PC-3 (cell line): ENCODE data around the gene NEO1. TPM values are rescaled to one million over a fixed set of nuclear protein-coding genes. Genes with fewer than 3 reads are reported as not detected.

Source experiments
- ATAC-seq: fragments of 200-7000 bp; cut with Tn5 transposase; 2 replicates; pipeline ENCODE4 v1.9.1; 2020; ENCODE audit warnings: mild to moderate bottlenecking, moderate library complexity
- BruUV-seq: library from RNA; stranded (reverse); fragments of 400-500 nt; replicated peaks from 2 replicates; lab custom pipeline; 2021; lab: Mats Ljungman, UMichigan
- CTCF ChIA-PET: fragments of 300-600 bp; sonication (Branson Sonifier 250); formaldehyde crosslinking; loops from one replicate; lab custom pipeline; 2022; ENCODE audit warnings: antibody characterized with exemption; lab: Charles Lee
- POLR2A ChIA-PET: fragments of 300-600 bp; sonication (Branson Sonifier 250); formaldehyde crosslinking; loops from one replicate; lab custom pipeline; 2022; ENCODE audit warnings: antibody characterized with exemption; ENCODE audit not compliant: unreplicated experiment; lab: Charles Lee
- DNase-seq: peaks from one replicate; pipeline ENCODE4 v3.0.0-alpha.2; 2015
- H2AFZ ChIP-seq: fragments of 300-600 bp; sonication (generic); 2 replicates; pipeline ENCODE4 v1.6.0; 2016; ENCODE audit warnings: antibody characterized with exemption, low read length
- H3F3A ChIP-seq: fragments of 300-600 bp; sonication (generic); one replicate; pipeline ENCODE4 v1.6.0; 2017; ENCODE audit warnings: antibody characterized with exemption, low read length, control low read depth, mild to moderate bottlenecking; ENCODE audit not compliant: unreplicated experiment
- H3K27ac ChIP-seq: fragments of 300-600 bp; sonication (generic); 2 replicates; pipeline ENCODE4 v1.5.1; 2016; ENCODE audit warnings: mild to moderate bottlenecking, low read length
- H3K27me3 ChIP-seq: fragments of 300-600 bp; sonication (generic); 2 replicates; pipeline ENCODE4 v1.6.1; 2016; ENCODE audit warnings: low read length, mixed read lengths
- H3K36me3 ChIP-seq: fragments of 300-600 bp; sonication (generic); 2 replicates; pipeline ENCODE4 v1.6.1; 2016; ENCODE audit warnings: low read depth, mixed run types, low read length, mixed read lengths
- H3K4me1 ChIP-seq: fragments of 300-600 bp; sonication (generic); 2 replicates; pipeline ENCODE4 v1.5.1; 2016; ENCODE audit warnings: low read length; ENCODE audit not compliant: insufficient read depth
- H3K4me2 ChIP-seq: fragments of 300-600 bp; sonication (generic); 2 replicates; pipeline ENCODE4 v1.6.0; 2016; ENCODE audit warnings: low read length
- H3K4me3 ChIP-seq: fragments of 300-600 bp; sonication (generic); 2 replicates; pipeline ENCODE4 v1.5.1; 2016; ENCODE audit warnings: mild to moderate bottlenecking, low read length, mixed read lengths
- H3K79me2 ChIP-seq: fragments of 300-600 bp; sonication (generic); 2 replicates; pipeline ENCODE4 v1.6.1; 2017; ENCODE audit warnings: low read length, mixed read lengths
- H3K9ac ChIP-seq: fragments of 300-600 bp; sonication (generic); 2 replicates; pipeline ENCODE4 v1.6.0; 2016; ENCODE audit warnings: mild to moderate bottlenecking, low read length
- H3K9me2 ChIP-seq: fragments of 300-600 bp; sonication (generic); replicated peaks from 2 replicates; pipeline ENCODE4 v1.6.1; 2016; ENCODE audit warnings: mixed run types, low read length, mixed read lengths
- H3K9me3 ChIP-seq: fragments of 300-600 bp; sonication (generic); 2 replicates; pipeline ENCODE4 v1.6.1; 2016; ENCODE audit warnings: low read length, mixed read lengths
- H4K20me1 ChIP-seq: fragments of 300-600 bp; sonication (generic); 2 replicates; pipeline ENCODE4 v1.6.1; 2016; ENCODE audit warnings: low read length, mixed read lengths
- EZH2 ChIP-seq: fragments of 300-600 bp; sonication (generic); IDR thresholded peaks from one replicate; pipeline ENCODE4 v1.6.1; 2017; ENCODE audit warnings: antibody characterized with exemption, mild to moderate bottlenecking, low read length; ENCODE audit not compliant: unreplicated experiment
- EZH2phosphoT487 ChIP-seq: fragments of 300-600 bp; sonication (generic); IDR thresholded peaks from 2 replicates; pipeline ENCODE4 v1.6.1; 2018; ENCODE audit warnings: mild to moderate bottlenecking, antibody characterized with exemption, low read length, borderline replicate concordance
- intact Hi-C: fragments of 100-400 bp; cut with micrococcal nuclease; formaldehyde crosslinking; loops from 2 replicates; pipeline ENCODE4 v1.9.0; 2023
- total RNA-seq: library from RNA; depleted of rRNA; stranded (reverse); fragments of >200 nt; gene quantifications from 2 replicates; pipeline ENCODE4 v1.2.3, GENCODE V29; 2014
- TF ChIP-seq, protein P1 (sequence below): fragments of 300-600 bp; sonication (generic); conservative IDR thresholded peaks from 2 replicates; pipeline ENCODE4 v1.5.1; 2017; ENCODE audit warnings: antibody characterized with exemption, low read depth, mild to moderate bottlenecking, low read length

The NEO1 gene
- total RNA-seq, 1 experiment from 2014 or later = 1.2 TPM

DNA sequence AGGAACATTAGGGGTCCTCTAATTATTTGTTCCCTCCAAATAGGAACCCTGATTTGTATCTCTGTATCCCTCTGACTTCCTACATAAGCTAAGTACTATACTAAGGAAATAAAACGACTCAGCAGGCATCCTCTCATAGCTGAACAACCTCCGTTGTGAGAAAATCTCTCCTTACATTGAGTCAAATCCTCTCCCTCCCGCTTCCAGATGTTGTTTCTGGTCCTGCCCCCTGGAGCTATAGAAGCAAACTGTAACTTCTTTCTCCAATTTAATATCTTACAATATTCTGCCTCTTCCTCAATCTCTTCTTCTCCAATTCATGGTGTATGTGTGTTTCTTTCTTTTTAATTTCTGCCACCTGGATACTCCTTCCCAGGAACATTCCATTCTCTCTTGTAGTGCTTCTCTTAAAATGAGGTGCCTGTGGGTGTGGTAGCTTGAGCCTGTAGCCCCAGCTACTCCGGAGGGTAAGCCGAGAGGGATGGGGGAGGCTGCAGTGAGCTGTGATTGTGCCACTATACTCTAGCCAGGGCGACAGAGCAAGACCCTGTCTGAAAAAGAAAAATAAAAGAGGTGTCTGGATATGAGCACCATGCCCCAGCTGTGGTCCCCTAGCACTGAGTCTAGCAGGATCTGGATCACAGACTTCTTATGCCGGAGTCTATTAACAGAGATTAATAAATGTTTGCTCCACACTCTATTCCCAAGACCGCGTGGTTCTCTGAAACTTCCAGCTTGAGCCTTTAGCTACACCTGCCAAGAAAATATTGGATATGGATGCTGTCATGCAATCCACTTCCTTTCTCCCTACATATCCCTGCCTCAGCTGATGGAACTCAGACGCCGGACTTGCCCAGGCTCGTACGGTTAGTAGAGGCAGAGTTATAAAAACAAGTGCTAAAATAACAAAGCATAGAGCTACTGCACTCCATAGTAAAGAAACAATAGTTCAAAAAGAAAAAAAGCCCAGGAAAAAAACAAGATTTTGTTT is 42.9 kb upstream of the NEO1 start:
- Histone ChIP-seq H3K9me2 (no peaks in the 10 kb centered on the region), H3K27me3 (peaks cover 33% of the 10 kb centered on the region), H3K79me2 (no peaks in the 10 kb centered on the region), H3F3A (no peaks in the 10 kb centered on the region), H3K9me3 (no peaks in the 10 kb centered on the region), H2AFZ (no peak overlapping the region), H3K4me1 (no peaks in the 10 kb centered on the region), H3K9ac (no peak overlapping the region), H3K36me3 (no peaks in the 10 kb centered on the region), H3K4me3 (no peak overlapping the region), H3K27ac (no peak overlapping the region), H4K20me1 (no peaks in the 10 kb centered on the region), H3K4me2 (no peak overlapping the region)
- no peak for ATAC-seq
- BruUV-seq = no TSS peak
- ChIA-PET POLR2A (no interaction called here), CTCF (no interaction called here)
- intact Hi-C loops = no loop called here
- DNase-seq = no peak
- TF ChIP-seq, protein P1, sequence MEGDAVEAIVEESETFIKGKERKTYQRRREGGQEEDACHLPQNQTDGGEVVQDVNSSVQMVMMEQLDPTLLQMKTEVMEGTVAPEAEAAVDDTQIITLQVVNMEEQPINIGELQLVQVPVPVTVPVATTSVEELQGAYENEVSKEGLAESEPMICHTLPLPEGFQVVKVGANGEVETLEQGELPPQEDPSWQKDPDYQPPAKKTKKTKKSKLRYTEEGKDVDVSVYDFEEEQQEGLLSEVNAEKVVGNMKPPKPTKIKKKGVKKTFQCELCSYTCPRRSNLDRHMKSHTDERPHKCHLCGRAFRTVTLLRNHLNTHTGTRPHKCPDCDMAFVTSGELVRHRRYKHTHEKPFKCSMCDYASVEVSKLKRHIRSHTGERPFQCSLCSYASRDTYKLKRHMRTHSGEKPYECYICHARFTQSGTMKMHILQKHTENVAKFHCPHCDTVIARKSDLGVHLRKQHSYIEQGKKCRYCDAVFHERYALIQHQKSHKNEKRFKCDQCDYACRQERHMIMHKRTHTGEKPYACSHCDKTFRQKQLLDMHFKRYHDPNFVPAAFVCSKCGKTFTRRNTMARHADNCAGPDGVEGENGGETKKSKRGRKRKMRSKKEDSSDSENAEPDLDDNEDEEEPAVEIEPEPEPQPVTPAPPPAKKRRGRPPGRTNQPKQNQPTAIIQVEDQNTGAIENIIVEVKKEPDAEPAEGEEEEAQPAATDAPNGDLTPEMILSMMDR = no peak
- TF ChIP-seq EZH2phosphoT487 (no peak), EZH2 (no peak)

- Histone ChIP-seq H3K9me2 (no peaks in the 10 kb centered on the region), H4K20me1 (no peaks in the 10 kb centered on the region), H3K36me3 (no peaks in the 10 kb centered on the region), H3K27me3 (peaks cover 22% of the 10 kb centered on the region; the same call in 1 of the 2 replicates), H3K79me2 (no peaks in the 10 kb centered on the region), H3K4me3 (no peak overlapping the region), H2AFZ (no peak overlapping the region), H3K4me2 (no peak overlapping the region), H3K9me3 (no peaks in the 10 kb centered on the region), H3K27ac (no peak overlapping the region), H3K4me1 (no peaks in the 10 kb centered on the region), H3F3A (no peaks in the 10 kb centered on the region), H3K9ac (no peak overlapping the region)
- ChIA-PET CTCF (no interaction called here), POLR2A (no interaction called here)
- no peak for DNase-seq
- BruUV-seq = no TSS peak
- intact Hi-C loops = no loop called here
- ATAC-seq = no peak
- no peak for TF ChIP-seq EZH2phosphoT487
- TF ChIP-seq, protein P1 = no peak
- no peak for TF ChIP-seq EZH2
These were observed 41.8 kb upstream of the NEO1 start for GRCh38 chr15:73010154-73011152.
